Fibroblast of skin of left quadriceps (primary cell): Measurements from ENCODE around the gene DHRS3.

ENCODE experiments used
- DNase-seq, 2 experiments: peaks; one replicate each; pipeline ENCODE4 v3.0.0-alpha.2; 2013; ENCODE audit warnings: low read depth in 2 of 2

Gene DHRS3

DNA sequence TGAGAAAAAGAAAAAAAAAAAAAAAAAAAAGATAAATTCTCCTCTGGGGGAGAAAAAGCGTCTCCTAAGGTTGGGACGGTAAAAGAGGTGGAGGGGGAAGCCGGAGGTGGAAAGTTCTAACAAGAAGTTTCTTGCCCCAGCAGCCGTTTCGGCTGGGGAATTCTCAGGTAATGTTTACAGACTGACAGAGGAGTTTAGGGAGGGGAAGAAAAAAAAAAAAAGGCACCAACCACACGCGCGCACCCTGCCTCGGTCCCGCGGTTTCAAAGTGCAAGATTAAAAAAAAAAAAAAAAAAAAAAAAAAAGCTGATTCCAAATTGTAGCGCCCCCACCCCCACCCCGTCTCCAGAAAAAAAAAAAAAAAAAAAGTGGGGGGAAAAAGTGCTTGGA is 504 bp downstream of the DHRS3 start:
- DNase-seq, result no peak

DNA sequence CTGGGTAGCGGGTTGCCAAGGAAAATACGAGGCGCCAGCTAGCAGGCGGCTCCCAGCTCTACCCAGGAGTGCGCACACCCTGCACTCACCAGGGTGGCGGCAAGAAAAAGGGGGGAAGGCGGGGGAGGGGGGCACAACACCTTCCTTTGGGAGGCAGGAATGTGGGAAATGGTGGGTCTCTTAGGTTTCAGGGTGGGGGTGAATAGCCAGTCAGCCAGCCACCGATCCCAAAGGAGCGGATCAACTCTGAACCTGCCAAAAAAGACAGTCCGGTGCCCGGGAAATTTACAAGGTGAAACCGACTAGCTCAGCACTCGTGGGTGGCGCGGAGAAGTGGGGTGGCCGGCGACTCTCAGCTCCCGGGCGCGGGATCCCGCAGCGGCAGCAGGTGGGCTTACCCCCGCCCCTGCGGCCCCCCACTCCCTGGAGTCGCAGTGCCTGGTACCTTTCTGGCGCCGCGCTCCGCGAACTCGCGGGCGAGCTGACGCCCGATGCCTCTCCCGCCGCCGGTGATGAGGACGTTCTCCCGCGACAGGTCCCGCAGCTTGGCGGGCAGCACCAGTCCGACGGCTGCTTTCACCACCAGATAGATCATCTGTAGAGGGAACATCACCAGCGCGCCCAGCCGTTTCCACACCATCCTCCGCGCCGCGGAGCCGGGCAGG is 1.2 kb downstream of the DHRS3 start:
- DNase-seq, result no peak

DNA sequence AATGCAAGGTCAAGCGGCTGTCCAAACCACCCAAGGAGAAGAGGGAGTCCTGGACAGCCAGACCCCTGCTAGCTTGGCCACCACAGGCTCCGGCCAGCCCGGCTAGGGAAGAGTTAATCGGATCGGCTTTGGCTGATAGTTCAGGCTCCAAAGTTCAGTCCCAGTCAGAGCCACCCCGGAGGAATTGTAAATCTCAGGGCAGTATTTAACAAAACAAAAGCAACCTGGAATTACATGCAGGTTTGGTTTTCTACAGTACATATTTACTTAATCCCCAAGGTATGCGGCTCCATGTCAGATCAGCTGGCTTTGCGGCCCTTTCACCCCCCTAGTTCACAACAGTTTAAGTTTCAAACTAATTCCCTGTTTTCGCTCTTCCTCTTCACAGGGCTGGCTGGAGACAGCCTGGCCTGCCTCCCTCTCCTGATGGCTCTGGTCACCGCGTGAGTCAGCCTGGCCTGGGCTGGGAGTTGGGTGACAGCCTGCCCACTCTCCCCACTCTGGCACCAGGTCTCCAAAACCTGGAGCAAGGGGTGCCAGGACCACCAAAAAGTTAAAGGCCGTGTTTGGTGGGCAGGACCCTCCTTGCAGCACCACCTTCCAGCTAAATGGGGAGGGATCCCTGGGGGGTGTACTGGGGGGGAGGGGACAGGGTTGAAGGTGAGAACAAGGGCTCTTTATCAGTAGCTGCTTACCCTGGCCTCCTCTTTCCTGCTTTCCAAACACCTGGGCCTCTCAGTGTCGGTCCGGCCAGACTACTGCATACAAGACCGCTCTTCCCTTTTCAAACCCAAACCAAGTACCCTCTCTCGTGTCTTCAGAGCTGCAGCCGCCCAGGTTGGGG is 1.9 kb downstream of the DHRS3 start:
- no peak for DNase-seq

DNA sequence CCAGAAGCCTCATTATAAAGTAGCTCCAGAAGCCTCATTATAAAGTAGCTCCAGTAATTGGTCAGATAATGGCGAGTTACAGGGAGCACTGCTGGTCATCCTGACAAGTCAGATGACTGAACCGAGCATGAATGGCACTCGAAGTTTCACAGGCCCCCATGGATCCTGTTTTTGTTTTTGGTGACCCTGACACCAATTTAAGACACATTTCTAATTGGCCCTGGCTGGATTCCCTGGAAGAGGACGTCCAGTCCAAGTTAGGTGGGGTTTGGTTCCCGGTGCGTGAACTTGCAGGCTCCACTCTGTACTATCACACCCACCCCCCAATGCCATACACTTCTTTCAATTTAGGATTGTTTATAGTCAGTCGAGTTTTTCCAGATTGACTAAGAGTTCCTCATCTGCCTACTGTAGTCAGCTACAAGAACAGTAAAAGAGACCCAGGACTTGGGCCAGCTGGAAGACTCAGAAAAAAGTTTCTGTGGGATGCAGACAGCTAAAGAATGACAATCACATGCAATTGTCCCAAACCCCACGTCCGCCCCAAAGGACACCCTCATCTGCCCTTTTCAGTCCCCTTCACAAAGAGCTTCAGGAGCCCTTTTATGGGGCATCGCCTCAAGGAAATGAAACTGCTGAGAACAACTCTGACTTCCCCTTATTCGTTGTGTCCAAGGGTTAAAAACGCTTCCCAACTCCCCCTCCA is 2.7 kb downstream of the DHRS3 start:
- DNase-seq, result no peak

DNA sequence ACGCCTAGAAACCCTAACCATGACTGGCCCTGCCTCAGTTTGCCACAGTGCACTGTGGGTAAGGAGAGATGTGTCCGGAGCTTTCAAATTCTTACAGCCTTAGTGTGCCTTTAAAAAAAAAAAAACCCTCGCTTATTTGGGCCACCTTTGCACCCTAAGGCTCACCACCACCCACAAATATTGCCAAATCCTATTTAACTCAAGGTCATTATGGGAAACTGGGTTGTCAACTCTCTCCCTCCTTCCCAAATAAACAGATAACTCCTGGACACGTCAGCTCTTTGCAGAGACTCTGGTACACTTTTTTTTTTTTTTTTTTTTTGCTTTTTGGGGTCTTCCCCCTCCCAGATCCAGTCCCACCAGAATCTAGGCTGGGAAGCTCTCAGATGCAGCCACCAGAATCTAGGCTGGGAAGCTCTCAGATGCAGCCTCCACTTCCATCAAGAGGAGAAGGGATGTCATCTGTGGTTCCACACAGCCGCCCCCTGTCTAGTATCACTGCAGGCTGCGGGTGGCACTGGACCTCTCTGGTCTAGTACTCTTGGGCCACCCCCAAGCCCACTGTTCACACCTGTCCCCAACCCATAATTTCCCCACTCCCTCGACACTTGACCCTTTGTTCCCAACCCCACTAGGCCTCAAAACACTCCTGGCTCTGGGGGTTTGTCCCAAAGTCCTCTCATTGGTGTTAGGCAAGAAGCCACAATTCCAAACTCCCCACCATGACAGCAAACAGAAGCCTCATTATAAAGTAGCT is 3.4 kb downstream of the DHRS3 start:
- DNase-seq, result no peak

DNA sequence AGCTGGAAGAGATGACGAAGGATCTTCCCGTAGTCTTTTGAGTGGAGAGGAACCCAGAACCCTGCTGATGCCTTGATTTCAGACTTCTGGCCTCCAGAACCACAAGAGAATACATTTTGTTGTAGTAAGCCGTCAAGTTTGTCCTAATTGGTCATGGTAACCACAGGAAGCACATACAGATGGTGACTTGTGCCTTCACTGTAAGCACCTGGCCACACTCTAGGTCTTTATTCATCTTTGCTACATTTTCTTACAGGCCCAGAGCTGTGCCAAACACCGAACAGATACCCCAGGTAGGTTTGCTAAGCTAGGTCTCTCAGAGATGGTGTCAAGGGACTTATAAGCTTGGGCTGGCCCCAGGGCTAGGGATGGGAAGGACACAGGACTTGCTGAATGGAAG is 4.8 kb downstream of the DHRS3 start:
- DNase-seq, result no peak

DNA sequence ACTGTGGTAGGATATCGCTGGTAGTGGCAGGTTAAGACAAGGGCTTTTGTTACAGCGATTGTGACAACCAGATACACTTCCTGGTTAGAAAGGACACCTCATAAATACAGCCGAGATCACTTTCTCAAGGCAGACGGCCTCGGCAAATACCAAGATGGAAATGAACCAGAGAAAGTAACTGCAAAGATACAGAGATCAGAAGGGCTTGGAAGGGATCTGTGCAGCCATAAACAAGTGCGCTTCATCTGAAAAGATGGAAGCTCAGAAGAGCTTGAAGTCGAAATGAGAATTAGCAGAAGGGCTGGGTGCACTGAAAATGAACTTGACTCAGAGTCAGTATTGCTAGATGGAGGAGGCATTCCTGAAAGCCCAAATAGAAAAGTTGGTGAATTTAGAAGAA is 7.1 kb downstream of the DHRS3 start:
- DNase-seq, result no peak

DNA sequence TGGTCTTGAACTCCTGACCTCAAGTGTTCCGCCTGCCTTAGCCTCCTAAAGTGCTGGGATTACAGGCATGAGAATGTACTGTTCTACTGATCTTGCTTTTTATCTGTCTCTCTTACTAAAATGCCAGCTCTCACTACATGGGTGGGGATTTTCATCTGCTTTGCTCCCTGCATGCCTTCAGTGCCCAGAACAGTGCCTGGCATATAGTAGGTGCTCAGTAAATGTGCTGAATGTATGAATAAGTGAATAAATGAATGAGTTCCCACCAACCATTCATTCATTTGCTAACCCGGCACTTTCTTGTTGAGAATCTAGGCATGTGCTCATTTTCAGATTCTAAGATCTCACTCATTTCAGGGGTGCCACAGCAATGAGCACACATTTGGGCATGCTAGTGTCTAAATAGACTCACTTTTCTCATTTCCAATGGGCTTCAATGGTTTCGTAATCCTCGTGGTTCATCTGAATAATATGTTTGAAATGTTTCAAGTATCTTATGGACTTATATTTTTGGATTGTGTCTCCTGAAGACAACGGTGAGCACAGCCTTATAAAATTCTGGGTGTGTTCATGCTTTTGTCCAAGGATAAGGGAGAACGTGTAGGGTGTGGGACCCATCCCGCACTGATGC is 7.6 kb downstream of the DHRS3 start:
- DNase-seq, result peak; percentile 55 to 62

DNA sequence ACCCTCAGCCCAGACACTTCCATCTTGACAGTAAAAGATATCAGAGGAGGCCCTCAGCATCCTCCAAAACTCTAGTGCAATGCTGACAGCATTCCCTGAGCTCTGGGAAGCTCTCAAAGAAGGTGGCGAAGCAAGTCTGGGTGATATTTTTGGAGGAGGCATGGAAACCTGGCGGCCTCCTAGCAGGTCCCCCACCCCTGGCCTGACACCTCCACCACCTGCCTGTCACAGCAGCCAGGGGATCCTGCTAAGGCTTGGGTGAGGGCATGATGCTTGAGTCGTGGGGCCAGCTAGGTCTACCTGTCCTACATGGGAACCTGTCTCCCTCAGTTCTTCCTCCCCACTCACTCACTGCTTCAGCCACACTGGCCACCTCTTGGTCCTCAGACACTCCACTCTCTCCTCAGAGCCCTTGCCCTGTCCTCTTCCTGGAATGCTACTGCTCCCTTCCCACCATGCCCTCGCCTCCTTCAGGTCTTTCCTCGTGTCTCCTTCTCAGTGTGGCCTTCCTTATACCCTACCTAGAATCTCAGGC is 8.5 kb downstream of the DHRS3 start:
- DNase-seq, result no peak

DNA sequence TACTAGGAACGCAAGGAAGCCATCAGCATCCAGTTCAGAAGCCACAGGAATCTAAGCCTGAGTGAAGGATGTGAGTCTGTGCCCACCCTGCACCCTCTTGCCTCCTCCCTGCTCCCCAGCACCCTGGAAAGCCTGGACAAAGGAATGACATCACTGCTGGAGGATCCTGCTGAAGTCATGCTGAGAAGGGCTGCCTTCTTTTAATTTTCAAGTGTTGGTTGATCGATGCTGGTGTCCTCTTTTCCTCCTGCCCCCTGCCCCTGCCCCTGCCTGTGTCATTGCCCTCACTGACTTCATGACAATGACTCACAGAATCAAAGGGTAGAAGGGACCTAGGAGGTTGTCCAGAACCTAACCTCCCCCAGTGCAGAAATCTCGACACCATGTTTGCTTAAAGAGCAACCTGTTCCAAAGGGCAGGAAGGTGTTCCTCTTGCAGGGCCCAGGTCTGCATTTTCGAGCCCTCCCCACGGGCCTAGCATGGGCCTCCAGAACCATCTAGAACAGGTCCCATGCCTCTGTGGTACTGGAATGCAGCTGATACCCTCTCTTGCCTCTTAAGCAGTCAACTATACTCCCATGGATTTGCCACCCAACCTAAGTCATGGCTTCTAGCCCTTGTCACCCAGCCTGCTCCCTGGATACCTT is 9.6 kb downstream of the DHRS3 start:
- DNase-seq, result no peak

DNA sequence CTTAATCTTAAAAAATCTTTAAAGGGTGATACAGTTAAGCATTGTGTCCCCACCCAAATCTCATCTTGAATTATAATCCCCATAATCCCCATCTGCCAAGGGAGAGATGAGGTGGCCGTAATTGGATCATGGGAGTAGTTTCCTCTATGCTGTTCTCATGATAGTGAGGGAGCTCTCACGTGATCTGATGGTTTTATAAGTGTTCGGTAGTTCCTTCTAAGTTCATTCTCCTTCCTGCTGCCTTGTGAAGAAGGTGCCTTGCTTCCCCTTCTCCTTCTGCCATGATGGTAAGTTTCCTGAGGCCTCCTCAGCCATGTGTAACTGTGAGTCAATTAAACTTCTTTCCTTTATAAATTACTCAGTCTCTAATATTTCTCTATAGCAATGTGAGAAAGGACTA is 10.7 kb downstream of the DHRS3 start:
- no peak for DNase-seq

DNA sequence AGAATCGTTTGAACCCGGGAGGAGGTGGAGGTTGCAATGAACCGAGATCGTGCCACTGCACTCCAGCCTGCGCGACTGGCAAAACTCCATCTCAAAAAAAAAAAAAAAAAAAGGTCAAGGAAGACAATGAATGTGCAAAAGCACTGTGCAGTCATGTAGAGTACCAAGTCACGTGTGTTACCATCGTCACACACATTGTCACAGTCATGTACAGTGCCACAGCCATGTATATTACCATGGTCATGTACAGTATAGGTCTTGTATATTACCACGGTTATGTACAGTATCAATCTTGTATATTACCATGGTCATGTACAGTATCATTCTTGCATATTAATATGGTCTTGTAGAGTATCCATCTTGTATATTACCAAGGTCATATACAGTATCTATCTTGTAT is 13.0 kb downstream of the DHRS3 start:
- DNase-seq, result no peak

DNA sequence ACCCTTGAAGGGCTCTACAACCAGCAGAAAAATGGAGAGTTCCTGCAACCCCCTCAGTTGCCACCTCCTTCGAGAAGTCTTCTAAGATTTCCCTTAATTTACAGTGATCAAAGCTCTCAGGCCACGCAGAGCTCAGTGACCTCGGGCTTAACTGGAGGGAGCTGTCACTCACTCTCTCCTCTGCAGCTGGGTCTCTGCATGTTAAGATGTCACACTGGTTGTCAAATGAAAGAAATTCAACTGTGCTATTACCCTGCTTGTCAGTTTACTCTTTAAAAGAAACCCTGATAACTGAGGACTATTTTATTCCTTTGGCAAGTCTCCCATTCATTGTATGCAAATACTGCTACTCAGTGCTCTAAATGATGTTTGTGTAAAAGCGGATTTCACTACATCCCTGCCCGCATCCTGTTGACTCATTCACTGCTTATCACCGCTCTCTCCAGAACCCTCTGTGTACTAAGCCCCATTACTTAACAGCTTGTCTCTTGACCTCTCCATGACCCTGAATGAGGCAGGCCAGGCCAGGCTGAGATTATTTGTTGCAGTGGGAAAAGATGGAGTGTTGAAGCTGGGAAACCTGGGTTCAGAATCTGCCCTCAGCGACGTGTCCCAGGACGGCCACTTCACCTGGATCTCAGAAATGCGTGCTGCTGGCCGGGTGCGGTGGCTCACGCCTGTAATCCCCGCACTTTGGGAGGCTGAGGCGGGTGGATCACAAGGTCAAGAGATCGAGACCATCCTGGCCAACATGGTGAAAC is 13.7 kb downstream of the DHRS3 start:
- peak; percentile 91 to 92 for DNase-seq

DNA sequence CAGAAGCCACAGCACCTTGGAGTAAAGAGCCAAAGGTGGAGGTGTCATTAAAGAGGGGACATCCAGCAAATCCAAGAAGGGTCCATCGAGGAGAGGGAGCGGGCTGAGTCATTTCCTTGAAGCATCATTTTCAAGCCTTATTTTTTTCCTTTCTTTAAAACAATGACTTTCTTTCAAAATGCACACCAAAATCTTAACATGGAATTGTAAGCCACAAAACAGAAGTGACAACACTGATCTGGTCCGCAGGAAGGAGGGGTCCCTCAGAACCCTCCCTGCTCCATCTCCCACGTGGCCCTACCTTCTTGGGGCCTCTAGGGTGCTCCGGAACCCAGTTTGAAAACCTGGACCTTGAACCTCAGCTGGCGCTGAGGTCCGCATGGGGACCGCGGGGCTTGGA is 14.8 kb downstream of the DHRS3 start:
- DNase-seq, result no peak

DNA sequence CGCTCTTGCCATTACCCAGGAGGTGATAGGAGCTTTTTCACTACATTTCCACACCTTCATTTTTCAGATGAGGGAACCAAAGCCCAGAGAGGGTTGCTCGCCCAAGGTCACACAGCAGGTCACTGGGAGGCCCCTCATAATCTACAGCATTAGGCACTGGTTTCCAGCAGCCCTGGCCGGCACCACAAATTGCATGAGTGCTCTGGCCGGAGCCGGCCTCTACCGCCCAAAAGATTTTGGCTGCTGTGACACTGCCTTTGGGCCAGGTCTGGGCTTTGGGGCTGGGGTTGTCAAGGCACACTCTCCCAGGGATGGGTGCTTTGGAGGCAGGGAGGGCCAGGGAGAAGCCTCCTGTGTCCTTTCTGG is 15.4 kb downstream of the DHRS3 start:
- DNase-seq, result no peak

DNA sequence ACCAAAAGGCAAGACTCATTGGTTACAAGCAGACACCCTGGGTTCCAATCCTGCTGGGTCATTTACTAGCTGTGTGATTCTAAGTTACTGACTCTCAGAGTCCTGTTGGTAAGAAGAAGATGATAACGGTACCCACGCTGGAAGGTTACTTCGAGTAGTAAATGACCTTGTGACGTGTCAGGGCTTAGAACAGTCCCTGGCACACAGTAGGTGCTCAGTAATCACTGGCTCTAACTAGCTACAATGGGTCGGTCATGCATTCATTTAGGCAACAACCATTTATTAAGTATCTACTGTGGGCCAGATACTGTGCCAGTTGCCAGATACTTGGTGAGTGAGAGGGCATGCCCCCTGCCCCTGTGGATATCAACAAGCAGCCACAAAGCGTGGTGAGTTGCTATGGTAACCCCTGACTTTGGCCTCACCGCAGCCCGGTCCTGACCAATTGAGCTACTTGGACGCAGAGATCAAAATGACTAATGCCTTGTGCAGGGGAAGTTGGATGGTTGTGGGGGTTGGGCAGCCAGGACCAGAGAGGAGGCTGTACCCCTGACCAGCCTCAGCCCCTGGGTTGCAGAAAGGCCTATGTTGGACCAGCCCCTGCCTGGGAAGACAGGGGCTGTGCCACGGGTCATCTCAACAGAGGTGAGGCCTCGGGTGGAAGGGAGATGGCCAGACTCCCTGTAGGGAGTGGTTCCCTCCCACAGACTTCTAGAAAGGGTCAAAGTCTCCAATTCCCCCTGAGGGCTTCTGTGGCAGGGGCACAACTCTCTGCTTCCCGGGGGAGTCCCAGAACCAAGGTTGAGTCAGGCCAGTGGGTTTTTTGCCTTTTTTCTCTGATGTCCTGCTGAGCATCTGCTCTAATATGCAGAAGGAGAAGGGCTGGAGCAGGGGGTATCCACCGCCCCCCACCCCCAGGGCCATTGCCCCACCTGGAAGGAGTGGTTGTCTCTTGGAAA is 16.0 kb downstream of the DHRS3 start:
- DNase-seq, result no peak

DNA sequence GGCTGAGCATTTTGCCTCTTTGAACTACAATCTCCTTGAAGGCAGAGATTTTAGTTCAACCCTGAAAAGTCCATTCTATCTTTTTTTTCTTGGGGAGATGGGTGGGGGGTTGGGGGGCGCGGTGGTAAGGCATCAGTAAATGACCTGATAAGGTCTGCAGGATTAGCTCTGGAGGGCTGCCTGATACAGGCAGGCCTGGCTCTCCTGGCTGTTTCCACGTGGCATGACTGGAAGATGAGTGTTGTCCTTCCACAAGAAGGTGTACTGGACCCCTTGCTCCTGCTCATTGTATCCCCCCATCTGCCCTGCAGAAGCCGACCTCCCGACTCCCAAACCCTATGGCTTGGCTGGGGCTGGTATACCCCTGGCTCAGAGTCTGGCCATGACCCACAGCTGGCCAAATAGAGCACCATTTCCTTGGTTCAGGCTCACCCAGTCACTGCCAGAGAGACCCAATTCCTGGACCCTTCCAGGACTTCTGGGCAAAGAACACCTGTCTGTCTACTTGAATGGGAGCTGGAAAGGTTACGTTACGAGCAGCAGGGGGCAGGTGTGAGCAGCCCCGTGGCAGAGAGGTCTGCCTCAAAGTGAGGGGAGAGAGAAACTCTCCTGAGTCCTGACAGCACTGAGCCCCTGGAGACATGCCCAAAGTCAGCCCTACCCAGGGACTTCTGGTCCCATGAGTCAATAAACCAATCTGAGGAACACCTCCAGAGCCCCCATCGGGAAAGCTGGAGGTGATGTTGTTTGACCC is 17.0 kb downstream of the DHRS3 start:
- DNase-seq, result no peak

DNA sequence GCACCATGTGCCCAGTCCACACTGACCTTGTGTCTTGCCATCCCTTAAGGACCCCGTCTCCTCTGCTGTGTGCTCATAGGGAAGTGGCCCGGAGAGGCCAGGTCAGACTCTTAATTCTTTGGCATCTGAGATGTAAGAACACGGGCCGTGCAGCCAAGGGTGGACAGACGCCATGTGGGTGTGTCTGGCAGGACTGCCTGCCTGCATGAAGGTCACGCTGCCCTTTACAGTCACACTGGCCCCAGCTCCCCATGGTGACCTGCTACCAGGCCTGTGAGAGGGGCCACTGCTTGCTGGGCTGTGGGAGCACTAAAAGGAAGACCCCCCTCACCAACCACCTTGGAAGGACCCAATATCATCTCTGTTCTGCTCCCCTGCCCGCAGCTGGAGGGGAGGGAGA is 17.7 kb downstream of the DHRS3 start:
- DNase-seq, result no peak
